GM19240 (cell line): Measurements from ENCODE around the gene AKR7A3.
"Not testable (repeated sequence)": the region's sequence is repeated elsewhere in the genome, so short reads cannot be mapped to it uniquely, and the experiment has no call there.

Experiments used
- DNase-seq: peaks from one replicate; pipeline ENCODE4 v3.0.0; 2011; ENCODE audit warnings: low spot score; ENCODE audit not compliant: insufficient read length

AKR7A3 gene

DNA sequence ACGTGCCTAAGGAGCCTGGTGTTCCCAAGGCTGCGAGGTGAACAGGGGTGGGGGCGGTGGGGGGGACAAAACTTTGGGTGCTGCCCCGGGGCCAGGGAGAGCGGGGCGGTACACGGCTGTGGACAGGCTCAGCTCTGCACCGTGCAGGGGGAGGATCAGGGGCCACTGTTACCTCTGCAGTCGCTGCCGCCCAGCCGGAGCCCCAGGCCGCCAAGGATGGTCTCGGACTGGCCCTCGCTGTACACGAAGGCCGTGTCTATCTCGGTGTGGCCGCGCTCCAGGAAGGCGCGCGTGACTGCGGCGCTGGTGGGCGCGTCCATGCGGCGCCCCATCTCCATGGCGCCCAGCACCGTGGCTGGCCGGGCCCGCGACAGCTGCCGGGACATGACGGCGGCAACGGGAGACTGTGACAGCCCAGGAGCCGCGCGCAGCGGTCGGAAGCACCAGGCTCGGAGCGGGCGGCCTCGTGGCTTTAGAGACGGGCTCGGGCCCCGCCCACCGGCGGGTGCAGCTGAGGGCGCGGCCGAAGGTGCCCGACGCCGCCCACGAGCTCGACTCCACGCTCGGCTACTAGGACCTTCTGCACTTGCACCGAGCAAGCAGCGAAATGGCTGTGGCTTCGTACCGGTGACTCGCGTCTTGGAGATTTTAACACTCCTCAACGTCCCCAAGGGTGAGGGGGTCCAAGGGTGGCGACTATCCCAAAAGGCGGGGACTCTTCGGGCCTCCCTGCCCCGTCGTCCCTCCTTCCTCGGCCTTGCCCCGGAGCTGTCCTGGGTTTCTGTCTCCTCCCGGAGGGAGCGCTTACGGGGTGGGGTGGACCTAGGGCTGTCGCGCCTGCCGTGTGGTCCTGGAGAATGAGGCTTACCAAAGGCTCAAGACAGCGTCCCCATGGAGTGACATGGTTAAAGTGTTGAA, at the start of gene AKR7A3:
Gene AKR7A3, minus strand, starts transcription at position 447 of the 918 bp plus-strand sequence. Its CDS starts 61 bp downstream, at position 386.
- DNase-seq: not testable (repeated sequence)

DNA sequence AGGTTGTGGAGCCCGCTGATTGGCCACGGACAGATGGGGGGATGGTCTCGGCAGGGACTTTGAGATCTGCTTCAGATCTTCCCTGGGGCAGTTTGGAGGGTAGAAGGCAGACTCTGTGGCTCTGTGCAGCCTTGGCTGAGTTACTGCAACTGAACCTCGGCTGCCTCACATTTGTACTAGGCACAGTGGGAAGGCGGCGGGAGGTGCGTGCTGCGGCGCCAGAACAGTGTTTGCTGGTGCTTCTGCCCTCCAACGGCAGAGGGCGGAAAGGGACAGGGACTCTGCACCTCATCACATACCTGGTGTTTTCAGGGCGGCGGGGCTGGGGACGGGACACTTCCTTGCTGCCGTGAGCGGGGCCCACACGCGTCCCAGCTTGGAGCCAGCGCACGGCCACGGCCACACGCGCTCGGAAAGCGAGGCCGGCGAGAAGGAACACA, 49.8 kb upstream of the AKR7A3 start:
- no peak for DNase-seq

DNA sequence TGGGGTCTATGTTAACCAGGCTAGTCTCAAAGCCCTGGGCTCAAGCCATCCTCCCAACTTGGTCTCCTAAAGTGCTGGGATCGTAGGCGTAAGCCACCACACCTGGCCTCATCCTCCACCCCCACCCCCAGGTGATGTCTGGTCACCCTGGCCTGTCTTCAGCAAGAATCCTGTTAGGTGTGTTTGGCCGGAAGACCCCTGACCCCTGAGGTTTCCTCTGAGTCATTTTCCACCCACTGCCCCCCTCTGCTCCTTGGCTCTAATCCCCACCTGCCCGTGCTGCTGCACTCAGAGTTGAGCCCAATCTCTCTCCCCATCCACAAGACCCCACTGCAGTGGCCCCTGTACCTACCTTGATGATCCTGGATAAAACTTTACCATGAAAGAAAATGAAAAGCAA, 48.7 kb upstream of the AKR7A3 start:
- DNase-seq: no peak

DNA sequence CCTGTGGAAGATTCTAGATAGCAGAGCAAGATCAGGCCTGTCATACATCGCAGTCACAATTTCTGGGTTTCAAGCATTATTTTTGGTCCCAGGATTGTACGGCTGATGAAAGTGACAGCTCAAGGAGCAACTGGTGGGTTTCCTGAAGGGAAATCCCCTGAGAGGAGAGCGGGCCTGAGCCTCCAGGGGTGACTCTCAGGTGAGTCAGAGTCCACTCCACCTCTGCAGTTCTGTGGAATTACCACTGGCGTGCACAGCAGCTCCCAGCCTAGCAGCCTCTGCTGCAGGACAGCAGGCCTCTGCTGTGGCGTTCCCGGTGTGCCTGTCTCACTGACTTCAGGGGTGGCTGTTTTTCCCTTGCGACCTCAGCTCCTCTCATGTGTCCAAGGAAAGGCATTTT, 48.0 kb upstream of the AKR7A3 start:
- no peak for DNase-seq

DNA sequence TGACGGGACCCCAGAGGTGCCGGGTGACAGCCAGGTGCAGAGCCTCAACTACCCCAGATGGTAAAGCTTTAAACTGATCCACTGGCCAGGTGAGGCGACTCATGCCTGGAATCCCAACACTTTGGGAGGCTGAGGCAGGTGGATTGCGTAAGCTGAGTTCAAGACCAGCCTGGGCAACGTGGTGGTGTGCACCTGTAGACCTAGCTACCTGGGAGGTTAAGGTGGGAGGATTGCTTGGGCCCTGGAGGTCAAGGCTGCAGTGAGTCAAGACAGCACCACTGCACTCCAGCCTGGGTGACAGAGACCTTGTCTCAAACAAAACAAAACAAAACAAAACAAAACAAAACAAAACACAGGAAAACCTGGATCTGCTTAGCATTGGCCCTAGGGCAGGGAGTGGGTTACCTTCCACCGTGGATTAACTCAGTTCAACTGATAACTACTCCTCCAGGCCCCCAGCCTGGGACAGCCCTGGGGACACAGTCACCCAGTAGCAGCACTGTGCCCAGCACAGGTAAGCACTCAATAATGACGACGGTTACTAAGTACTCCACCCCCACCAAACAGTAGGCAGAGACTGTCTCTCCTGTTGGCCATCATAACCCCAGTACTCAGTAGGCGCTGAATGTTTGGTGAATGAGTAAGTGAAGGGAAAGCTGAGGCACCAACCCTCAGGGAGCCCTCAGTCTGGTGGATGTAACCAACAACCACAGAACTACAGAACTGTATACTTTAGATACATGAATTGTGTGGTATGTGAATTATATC, 45.2 kb upstream of the AKR7A3 start:
- no peak for DNase-seq

DNA sequence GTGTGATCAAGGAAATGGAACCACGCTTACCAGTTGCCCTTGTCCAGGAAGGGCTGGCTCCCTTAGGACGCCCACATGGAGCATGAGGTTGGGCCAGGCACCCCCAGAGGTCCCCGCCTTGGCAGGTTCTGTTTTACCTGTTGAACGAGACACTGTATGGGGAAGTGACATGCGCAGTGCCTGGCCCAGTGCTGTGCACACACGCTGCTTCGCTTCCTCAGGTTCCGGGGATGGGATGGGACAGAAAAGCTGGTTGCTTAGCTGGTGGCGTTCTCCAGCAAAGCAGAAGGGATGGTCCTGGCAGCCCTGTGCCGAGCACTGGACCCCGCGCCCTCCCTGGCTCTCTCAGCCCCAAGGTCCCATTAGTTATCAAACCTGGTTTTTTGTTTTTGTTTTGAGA, 44.3 kb upstream of the AKR7A3 start:
- no peak for DNase-seq

DNA sequence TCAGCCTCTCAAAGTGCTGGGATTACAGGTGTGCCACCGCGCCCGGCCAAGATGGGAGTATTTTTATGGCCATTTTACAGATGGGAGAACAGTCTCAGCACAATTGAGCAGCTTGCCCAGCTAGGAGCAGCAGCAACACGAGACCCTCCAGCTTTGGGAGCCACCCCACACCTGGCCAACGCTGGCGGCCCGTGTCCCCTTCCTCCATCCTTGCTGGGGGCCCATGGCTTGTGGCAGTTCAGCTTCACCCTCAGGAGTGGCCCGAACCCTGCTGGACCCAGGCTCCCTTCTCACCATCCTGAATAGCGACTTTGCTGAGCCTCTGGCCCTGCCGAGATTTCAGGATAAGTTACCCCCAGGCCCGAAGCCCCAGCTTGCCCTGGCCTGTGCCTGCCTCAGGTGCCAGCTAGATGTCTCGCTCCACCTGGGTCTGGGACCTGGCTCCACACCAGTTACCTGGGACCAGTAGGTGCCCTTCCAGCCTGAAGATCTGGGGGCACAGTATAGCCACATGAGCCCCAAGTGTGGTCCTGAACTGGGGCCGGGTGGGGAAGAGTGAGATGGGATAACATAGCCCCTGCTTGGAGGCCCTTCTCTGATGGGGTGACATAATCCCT, 42.8 kb upstream of the AKR7A3 start:
- no peak for DNase-seq

DNA sequence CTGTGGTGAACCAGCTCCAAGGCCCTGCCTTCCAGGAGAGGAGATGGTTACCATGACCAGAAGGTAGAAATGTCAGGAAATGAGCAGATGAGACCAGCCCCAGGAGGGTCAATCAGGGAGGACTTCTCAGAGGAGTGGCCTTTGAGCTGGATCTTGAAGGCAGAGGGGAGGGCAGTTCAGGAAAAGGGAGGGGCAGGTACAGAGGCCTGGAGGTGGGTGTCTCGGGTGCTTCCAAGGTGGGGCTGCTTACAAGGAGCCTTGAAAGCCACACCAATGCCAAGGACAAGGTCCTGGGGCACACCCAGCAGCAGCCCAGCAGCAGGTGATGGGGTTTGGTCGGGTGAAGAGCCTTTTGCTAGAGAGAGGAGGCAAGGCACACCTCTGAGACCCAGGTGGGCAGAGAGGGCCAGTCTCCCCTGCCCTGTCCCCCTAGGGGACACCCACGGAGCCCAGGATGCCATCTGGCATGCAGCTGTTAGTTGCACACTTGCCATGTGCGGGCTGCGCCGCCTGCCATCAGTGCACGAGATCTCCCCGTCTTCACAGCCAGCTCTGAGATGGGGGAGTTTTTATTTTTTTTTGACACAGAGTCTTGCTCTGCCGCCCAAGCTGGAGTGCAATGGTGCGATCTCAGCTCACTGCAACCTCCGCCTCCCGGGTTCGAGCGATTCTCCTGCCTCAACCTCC, 42.0 kb upstream of the AKR7A3 start:
- DNase-seq: no peak

DNA sequence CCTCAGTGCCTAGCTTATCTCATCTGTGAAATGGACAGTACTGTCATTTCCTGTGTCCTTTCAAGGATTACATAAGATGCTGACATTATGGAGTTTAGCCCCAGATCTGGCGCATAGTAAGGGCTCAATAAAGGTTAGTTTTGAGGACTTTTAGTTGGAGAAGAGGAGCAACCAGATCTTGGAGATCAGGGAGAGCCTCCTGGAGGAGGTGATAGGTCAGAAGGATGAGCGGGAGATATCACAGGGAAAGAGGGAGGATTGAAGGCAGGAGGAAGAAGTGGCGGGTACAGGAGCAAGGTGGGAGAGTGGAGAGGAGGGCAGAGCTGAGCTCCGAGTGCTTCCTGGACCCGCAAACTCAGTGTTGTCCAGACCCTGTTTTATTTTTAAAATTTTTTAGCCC, 41.0 kb upstream of the AKR7A3 start:
- DNase-seq: no peak

DNA sequence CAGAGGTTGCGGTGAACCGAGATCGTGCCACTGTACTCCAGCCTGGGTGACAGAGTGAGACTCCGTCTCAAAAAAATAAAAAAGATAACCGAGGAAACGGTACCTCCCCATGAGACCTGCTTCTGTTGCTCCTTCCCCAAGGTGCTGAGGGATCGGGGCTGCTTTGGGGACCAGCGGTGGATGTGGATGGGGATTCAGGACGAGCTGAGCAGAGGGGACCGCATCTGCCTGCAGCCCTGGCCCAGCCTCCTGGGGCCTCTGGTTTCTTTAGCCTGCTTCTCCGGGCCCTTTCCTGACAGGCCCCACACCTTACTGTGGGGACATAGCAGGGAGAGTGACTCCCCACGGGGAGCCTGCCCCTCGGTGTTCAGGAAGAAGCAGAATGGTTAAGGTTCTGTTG, 40.6 kb upstream of the AKR7A3 start:
- DNase-seq: no peak

DNA sequence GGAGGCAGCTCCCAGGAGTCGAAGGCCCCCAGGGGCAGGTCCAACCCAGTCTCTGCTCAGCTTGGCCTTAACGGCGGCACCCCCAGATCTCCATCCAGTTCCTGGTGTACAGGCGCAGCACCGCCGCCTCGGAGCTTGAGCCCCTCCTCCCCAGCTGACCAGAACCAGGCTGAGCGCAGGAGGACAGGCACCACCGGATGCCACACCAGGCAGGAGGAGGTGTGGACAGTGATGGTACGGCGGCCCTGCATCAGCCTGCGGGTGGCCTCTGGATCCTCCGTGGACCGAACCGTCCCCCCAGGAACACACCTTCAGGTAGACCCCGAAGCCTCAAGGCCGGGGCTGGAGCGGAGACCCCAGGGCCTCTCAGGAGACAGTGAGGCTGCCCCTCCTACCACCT, 39.9 kb upstream of the AKR7A3 start:
- DNase-seq: no peak

DNA sequence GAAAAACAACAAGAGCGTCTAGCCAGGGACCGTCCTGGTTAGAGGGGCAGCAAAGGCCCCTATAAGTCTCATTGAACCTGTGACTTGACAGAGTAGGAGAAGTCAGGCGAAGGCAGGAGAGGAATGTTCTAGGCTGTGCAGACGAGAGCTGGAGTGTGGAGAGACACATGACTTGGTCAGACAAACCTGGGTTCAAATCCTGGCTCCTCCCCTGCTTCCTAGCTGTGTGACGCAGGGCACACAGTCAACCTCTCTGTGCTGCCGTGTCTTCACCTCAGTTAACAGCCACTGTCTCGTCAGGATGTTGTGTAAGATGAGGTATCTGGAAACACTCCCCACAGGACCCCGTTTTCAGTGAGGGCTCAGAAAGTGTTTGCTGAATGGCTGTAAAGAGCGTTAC, 39.2 kb upstream of the AKR7A3 start:
- DNase-seq: no peak

DNA sequence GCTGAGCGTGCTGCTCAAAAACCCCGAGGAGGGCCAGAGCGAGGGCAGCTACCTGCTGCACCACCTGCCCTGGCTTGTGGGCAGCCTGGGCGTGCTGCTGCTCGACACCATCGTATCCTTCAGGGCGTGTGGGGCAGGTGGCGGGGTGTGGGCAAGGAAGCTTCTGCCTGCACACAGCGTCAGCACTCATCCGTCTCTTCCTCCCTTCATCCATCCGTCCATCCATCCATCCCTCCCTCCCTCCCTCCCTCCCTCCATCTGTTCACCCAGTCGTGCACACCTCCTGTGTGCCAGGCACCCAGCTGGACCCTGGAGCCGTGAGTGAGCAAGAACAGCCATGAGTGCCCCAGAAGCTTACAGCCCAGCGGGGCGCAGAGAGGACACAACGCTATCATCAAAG, 38.7 kb upstream of the AKR7A3 start:
- no peak for DNase-seq

DNA sequence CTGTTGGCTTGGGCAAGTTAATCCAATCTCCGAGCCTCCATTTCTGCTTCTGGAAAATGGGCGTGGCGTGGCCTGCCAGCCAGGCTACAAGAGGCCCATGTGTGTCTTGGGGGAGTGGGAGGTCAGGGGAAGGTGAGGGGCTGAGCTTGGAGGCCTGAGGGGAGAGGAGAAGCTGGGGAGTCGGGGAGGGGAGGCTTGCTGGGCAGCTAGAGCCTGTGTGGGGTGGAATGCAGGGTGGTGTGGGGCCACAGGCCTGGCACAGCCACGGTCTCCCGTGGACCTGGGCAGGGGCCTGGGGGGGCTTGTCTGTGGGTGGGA, 38.1 kb upstream of the AKR7A3 start:
- DNase-seq: no peak

DNA sequence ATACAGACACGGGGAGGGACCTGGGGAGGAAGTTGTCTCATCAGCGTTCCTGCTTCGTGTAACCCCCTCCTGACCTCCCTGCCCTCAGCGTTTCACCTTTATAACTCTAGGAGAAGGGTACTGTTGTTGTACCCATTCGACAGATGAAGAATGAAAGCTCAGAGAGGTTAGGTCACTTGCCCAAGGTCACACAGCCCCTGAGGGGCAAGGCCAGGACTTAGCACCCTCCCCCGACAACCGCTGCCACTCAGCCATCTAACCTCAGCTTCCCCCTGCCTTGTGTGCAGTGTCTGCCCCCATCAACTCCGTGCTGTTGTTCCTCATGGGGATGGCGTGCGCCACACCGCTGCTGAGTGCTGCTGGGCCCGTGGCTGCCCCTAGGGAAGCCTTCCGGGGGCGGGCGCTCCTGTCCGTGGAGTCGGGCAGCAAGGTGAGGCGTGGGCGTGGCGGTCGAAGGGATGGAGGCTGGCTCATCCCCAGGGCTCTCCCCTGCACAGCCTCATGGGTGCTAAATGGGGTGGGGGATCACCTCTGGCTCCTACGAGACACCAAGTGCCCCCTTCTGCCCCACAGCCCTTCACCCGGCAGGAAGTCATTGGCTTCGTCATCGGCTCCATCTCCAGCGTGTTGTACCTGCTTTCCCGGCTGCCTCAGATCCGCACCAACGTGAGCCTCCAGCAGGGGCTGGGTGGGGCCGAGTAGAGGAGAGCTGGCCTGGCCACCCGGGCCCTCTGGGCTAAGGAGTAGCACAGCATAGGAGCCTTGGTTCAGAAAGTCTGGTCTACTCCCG, 37.6 kb upstream of the AKR7A3 start:
- DNase-seq: no peak

DNA sequence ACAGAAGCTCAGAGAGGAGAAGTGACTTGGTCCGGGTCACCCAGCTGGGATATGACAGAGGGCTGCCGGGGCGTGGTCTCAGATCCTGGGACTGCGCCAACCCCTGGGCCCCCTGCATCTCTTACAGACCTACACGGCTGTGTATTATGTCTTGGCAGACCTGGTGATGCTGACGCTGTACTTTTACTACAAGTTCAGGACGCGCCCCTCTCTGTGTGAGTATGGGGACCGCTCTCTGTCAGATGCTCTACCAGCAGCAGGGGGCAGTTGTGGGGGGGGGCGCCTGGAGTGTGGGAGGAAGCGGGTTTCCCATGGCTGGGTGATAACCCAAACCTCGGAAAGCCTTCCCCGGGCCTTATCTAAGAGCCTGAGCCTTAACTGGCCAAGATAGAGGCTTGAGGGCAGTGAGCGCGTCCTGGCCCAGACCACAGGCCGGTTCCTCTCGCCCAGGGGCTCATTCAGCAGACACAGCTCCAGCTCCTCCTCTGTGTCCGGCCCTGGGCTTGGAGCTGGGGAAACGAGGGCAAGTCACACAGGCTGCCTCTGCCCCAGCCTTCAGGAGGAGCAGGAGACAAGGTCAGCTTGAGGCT, 36.9 kb upstream of the AKR7A3 start:
- DNase-seq: no peak

DNA sequence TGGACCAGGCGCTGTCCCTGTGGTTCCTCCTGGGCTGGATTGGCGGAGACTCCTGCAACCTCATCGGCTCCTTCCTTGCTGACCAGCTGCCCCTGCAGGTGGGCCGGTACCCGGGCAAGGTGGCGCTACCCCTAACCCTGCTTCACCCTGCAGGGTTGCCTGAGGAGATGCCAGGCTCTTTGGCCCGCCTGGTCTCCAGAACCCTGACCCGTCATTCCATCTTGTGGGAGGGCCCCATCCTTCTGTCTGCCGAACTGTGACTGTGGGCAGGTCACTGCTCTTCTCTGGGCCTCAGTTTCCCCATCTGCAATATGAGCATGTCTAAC, 36.1 kb upstream of the AKR7A3 start:
- no peak for DNase-seq

DNA sequence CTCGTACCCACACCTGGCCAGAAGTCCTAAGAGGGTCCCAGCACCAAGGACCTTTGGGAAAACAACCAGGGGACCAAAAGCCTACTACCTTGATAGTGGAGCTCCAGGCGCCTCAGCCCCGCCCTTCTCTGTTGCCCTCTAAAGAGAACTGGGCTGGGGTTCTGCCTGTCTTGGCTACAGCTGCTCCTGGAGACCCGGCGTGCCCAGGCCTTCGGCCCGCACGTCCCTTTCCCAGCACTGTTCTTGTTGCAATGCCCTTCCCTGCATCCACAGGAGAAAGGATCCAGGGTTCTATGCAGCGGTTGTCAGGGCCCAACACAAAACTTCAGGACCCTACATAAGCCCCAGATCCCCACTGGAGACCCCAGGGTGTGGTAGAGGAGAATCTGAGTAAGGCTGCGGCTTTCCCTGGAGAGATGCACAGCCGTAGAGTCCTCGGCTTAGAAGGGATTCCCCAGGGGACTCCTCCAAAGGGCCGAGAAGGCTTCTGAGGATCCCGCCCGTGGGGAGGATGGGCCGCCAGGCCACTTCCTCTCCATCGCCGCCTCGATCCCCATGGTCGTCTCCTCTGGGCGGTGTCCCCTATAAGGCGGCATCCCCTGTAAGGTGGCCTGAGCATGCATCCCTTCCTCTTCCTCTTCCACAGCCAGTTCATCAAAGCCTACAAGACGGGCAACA, 35.6 kb upstream of the AKR7A3 start:
- DNase-seq: no peak

DNA sequence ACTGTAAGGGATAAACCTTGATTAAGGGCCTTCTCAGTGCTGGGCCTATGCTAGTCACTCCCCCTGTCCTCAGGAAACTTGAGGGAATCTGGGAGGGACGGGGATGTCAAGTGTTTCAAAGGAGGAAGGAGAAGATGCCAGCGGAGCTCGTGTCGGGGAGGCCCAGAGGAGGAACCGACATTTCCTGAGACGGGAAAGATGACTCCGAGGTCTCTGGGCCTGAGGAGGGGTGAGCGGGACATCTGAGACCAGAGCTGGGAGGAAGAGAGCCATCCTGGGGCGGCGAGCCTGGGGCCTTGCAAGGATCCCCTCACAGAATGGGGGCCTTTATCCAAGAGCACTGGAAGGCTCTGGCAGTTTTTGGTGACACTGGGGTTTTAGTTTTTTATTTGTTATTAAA, 33.9 kb upstream of the AKR7A3 start:
- no peak for DNase-seq

DNA sequence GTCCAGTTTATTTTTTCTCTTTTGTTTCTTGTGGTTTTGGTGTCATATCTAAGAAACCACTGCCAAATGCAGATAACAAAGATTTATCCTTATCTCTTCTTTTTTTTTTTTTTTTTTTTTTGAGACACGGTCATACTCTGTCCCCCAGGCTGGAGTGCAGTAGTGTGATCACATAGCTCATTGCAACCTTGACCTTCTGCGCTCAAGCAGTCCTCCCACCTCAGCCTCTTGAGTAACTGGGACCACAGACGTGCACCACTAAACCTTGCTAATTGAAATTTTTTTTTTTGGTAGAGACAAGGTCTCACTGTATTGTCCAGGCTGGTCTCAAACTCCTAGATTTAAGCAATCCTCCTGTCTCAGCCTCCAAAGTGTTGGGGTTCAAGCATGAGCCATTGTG, 32.5 kb upstream of the AKR7A3 start:
- no peak for DNase-seq
